Lower leg skin (tissue), 4 donors: ENCODE data around the gene NPLOC4. TPM values are rescaled to one million over a fixed set of nuclear protein-coding genes. Genes with fewer than 3 reads are reported as not detected.

ENCODE experiments used
- DNase-seq, 2 donors: peaks; one replicate each; pipeline ENCODE4 v3.0.0-alpha.2; 2019; ENCODE audit warnings: low spot score in 2 of 2
- H3K4me3 ChIP-seq: fragments of 200-600 bp; sonication (generic); 2 replicates; pipeline ENCODE4 v1.5.1; 2017; ENCODE audit warnings: mild to moderate bottlenecking, low read depth; ENCODE audit not compliant: poor library complexity, severe bottlenecking
- CTCF ChIP-seq, 3 donors: fragments of 450-650 bp; IDR thresholded peaks; one replicate each; pipeline ENCODE4 v1.5.1; 2016; ENCODE audit warnings: antibody characterized with exemption in 3 of 3, mild to moderate bottlenecking in 3 of 3, moderate library complexity in 2 of 3
- POLR2A ChIP-seq, 2 donors: fragments of 450-650 bp; IDR thresholded peaks; one replicate each; pipeline ENCODE4 v1.6.1; 2016 to 2017; ENCODE audit warnings: antibody characterized with exemption in 2 of 2, mild to moderate bottlenecking in 1 of 2, moderate library complexity in 1 of 2
- WGBS, 2 donors: methylation state at CpG; one replicate each; pipeline ENCODE4 v1.1.5; 2018; 5-methylcytosine and 5-hydroxymethylcytosine counted together
- intact Hi-C: fragments of 100-400 bp; cut with DNase I; formaldehyde crosslinking; loops from one replicate; pipeline ENCODE4 v1.15.0; 2023; ENCODE audit warnings: low total_unique reads
- total RNA-seq, 4 donors: library from RNA; depleted of rRNA; stranded (reverse); fragments of >200 nt; gene quantifications; one replicate each; pipeline ENCODE4 v1.1.0, GENCODE V29; 2016

NPLOC4 gene
- total RNA-seq, 4 donors from 2014 or later, result 49.3 to 78.7 (median 67.8) TPM

- WGBS, 2 donors, result 75 to 83% methylated on average over 9 of the region's 9 CpGs
- H3K4me3 ChIP-seq, result no peak overlapping the region
- intact Hi-C loops, result no loop called here
- DNase-seq, result no peak
- TF ChIP-seq CTCF (IDR thresholded peaks at IDR 0.05) (no peak), POLR2A (IDR thresholded peaks at IDR 0.05) (no peak)
These were observed 14.0 kb upstream of the NPLOC4 start for GRCh38 chr17:81650951-81651350.

GRCh38 chr17:81648707-81649085, 11.8 kb upstream of the NPLOC4 start:
- DNase-seq, result no peak
- H3K4me3 ChIP-seq, result no peak overlapping the region
- no peak for TF ChIP-seq POLR2A (IDR thresholded peaks at IDR 0.05)
- no peak for TF ChIP-seq CTCF (IDR thresholded peaks at IDR 0.05)
- WGBS, 2 donors, result 55 to 70% methylated on average over 14 of the region's 14 CpGs
- intact Hi-C loops, result no loop called here

GRCh38 chr17:81648013-81648706, 11.2 kb upstream of the NPLOC4 start:
- TF ChIP-seq POLR2A (IDR thresholded peaks at IDR 0.05), result no peak
- TF ChIP-seq CTCF (IDR thresholded peaks at IDR 0.05), result no peak
- DNase-seq, result no peak
- WGBS, 2 donors, result 10 to 27% methylated on average over 4 to 15 of the region's 78 CpGs
- intact Hi-C loops, result no loop called here
- no peak overlapping the region for H3K4me3 ChIP-seq

GRCh38 chr17:81647640-81648012, 10.7 kb upstream of the NPLOC4 start:
- H3K4me3 ChIP-seq, result no peak overlapping the region
- intact Hi-C loops, result no loop called here
- TF ChIP-seq POLR2A (IDR thresholded peaks at IDR 0.05), result no peak
- TF ChIP-seq CTCF (IDR thresholded peaks at IDR 0.05), result no peak
- no peak for DNase-seq
- 47 to 49% methylated on average over 14 to 15 of the region's 21 CpGs for WGBS, 2 donors

GRCh38 chr17:81646869-81647600, 10.1 kb upstream of the NPLOC4 start:
- no peak for TF ChIP-seq POLR2A (IDR thresholded peaks at IDR 0.05)
- no peak for TF ChIP-seq CTCF (IDR thresholded peaks at IDR 0.05)
- intact Hi-C loops, result no loop called here
- no peak for DNase-seq
- 72 to 76% methylated on average over 12 of the region's 12 CpGs for WGBS, 2 donors
- H3K4me3 ChIP-seq, result no peak overlapping the region
